DMS79 treated with DMSO at 0.1 percent for 48 hours (cell line): ENCODE results near the gene RCOR1.
A peak's percentile ranks its signal among the peaks of the same experiment; 100 is the strongest.

Experiments
- DNase-seq: peaks from one replicate; lab custom pipeline; 2025; lab: John Stamatoyannopoulos, UW

RCOR1 gene

GRCh38 chr14:102776761-102777710, 184.6 kb downstream of the RCOR1 start, which contains the start of gene TRAF3:
TRAF3 (plus strand) TSS chr14:102777449; CDS start chr14:102870202, 92,753 bp downstream.
- DNase-seq, result peak; percentile 41

GRCh38 chr14:102777711-102778337, 185.4 kb downstream of the RCOR1 start:
- DNase-seq, result no peak

GRCh38 chr14:102778338-102779083, 186.1 kb downstream of the RCOR1 start:
- DNase-seq, result peak; percentile 36

GRCh38 chr14:102779084-102779462, 186.6 kb downstream of the RCOR1 start:
- no peak for DNase-seq

GRCh38 chr14:102779574-102780315, 187.3 kb downstream of the RCOR1 start:
- DNase-seq, result no peak
